Small intestine (tissue), 7 donors: ENCODE data around the gene EML2. TPM values are rescaled to one million over a fixed set of nuclear protein-coding genes. Genes with fewer than 3 reads are reported as not detected.
A peak's percentile ranks its signal among the peaks of the same experiment; 100 is the strongest.

Experiments
- DNase-seq, 2 donors: peaks; one replicate each; pipeline versions ENCODE4 v3.0.0 to v3.0.0-alpha.2; 2013
- FAIRE-seq: peaks from 2 replicates; lab custom pipeline; 2012; peaks lifted over from hg19 to GRCh38; lab: Jason Lieb, UNC
- H3K27ac ChIP-seq, 3 donors: one replicate each; pipeline ENCODE4 v1.5.1; 2013; ENCODE audit warnings: low read length in 2 of 3, mild to moderate bottlenecking in 2 of 3, control low read depth in 1 of 3, inconsistent platforms in 1 of 3, low read depth in 1 of 3, moderate library complexity in 1 of 3
- H3K27me3 ChIP-seq, 3 donors: one replicate each; pipeline ENCODE4 v1.6.1; 2013; ENCODE audit warnings: low read length in 3 of 3, inconsistent platforms in 1 of 3; ENCODE audit not compliant: control insufficient read depth in 3 of 3, insufficient read depth in 3 of 3
- H3K36me3 ChIP-seq, 3 donors: one replicate each; pipeline ENCODE4 v1.6.1; 2013; ENCODE audit warnings: low read length in 3 of 3, inconsistent platforms in 1 of 3, low read depth in 1 of 3, mild to moderate bottlenecking in 1 of 3, moderate library complexity in 1 of 3; ENCODE audit not compliant: control insufficient read depth in 3 of 3, insufficient read depth in 2 of 3
- H3K4me1 ChIP-seq, 3 donors: one replicate each; pipeline ENCODE4 v1.6.1; 2013; ENCODE audit warnings: low read length in 2 of 3, inconsistent platforms in 1 of 3, low read depth in 1 of 3, mild to moderate bottlenecking in 1 of 3, moderate library complexity in 1 of 3; ENCODE audit not compliant: control insufficient read depth in 3 of 3, insufficient read depth in 2 of 3
- H3K4me3 ChIP-seq, 3 donors: one replicate each; pipeline ENCODE4 v1.5.1; 2013; ENCODE audit warnings: low read length in 3 of 3, control low read depth in 1 of 3, inconsistent platforms in 1 of 3, low read depth in 1 of 3, mild to moderate bottlenecking in 1 of 3, moderate library complexity in 1 of 3
- H3K9me3 ChIP-seq, 2 donors: one replicate each; pipeline ENCODE4 v1.6.1; 2013; ENCODE audit warnings: low read depth in 1 of 2, low read length in 1 of 2; ENCODE audit not compliant: control insufficient read depth in 2 of 2, insufficient read depth in 1 of 2
- WGBS, 3 donors: extraction: QIAGEN DNeasy Blood & Tissue Kit; methylation state at CpG; one replicate each; pipeline ENCODE4 v1.1.7; 2013; 5-methylcytosine and 5-hydroxymethylcytosine counted together
- polyA plus RNA-seq, 4 donors: library from polyadenylated mRNA; stranded (reverse) in 3 of 4; unstranded in 1 of 4; fragments of 200-250 nt in 3 of 4; fragments of 120-200 nt in 1 of 4; gene quantifications; one replicate each; pipeline versions ENCODE4 v1.2.1 to v1.2.3, GENCODE V29; 2013
- donor health status: healthy with polysubstance abuse.
- donor health status: control.
- donor health status: control.
- donor health status: Bipolar disorder and iron deficiency.
- donor health status: healthy.

The EML2 gene
- polyA plus RNA-seq, 4 donors, result 18.9 to 39.9 (median 20.8) TPM

DNA sequence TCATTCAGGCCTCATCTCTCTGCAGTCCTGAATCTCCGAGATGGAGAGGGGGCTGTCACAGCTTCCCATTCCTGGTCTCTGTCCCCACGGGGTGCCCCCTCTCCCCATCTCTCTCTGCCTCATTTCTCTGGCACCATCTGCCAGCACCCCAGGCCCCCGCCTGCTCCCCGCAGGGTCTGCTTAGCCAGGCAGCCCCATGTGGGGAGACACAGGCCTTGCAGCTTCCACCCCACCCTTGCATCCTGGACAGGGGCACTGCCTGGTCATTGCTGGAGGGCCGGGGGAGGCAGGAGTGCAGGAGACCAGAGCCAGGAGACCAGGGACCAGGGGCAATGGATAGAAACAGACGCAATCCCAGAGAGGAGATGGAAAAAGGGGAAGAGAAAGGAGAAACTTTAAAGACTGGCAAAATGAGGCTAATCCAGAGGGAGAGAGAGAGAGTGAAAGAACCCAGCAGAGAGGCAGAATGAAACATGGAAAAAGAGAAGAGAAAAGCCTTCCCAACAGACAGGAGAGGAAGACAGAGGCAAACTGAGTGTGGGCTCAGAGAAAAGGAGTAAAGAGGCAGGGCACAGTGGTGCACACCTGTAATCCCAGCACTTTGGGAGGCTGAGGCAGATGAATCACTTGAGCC is 20.0 kb upstream of the EML2 start:
- peaks cover 0 to 21% (median 2%) of the 10 kb centered on the region in 3 donors for H3K27me3 ChIP-seq
- DNase-seq (no peak), FAIRE-seq (no peak)
- H3K36me3 ChIP-seq, result no peaks in the 10 kb centered on the region
- H3K27ac ChIP-seq, result no peak overlapping the region
- no peaks in the 10 kb centered on the region for H3K9me3 ChIP-seq
- 67 to 70% (median 67%) methylated on average over 6 of the region's 6 CpGs for WGBS, 3 donors
- peaks cover 0 to 4% (median 0%) of the 10 kb centered on the region in 3 donors for H3K4me1 ChIP-seq
- H3K4me3 ChIP-seq, result no peak overlapping the region

GRCh38 chr19:45657520-45658167 is 18.4 kb upstream of the EML2 start:
- no peak for FAIRE-seq
- H3K4me1 ChIP-seq, result peaks cover 0 to 4% (median 0%) of the 10 kb centered on the region in 3 donors
- 31 to 40% (median 33%) methylated on average over 14 of the region's 14 CpGs for WGBS, 3 donors
- no peaks in the 10 kb centered on the region for H3K9me3 ChIP-seq
- no peak overlapping the region for H3K4me3 ChIP-seq
- no peak overlapping the region for H3K27ac ChIP-seq
- no peaks in the 10 kb centered on the region for H3K36me3 ChIP-seq
- H3K27me3 ChIP-seq, result peaks cover 0 to 20% (median 2%) of the 10 kb centered on the region in 3 donors
- DNase-seq, result no peak

GRCh38 chr19:45655073-45655472 is 15.9 kb upstream of the EML2 start:
- peaks cover 0 to 11% (median 2%) of the 10 kb centered on the region in 3 donors for H3K27me3 ChIP-seq
- 43 to 94% (median 73%) methylated on average over 3 of the region's 3 CpGs for WGBS, 3 donors
- H3K4me1 ChIP-seq, result peaks cover 0 to 4% (median 0%) of the 10 kb centered on the region in 3 donors
- no peaks in the 10 kb centered on the region for H3K36me3 ChIP-seq
- H3K4me3 ChIP-seq, result no peak overlapping the region
- H3K27ac ChIP-seq, result no peak overlapping the region
- no peak for FAIRE-seq
- no peak for DNase-seq
- no peaks in the 10 kb centered on the region for H3K9me3 ChIP-seq

GRCh38 chr19:45653634-45654033 is 14.4 kb upstream of the EML2 start:
- WGBS, 3 donors, result 40 to 52% (median 45%) methylated on average over 5 of the region's 5 CpGs
- DNase-seq (no peak), FAIRE-seq (no peak)

GRCh38 chr19:45650722-45651121 is 11.5 kb upstream of the EML2 start:
- Histone ChIP-seq H3K36me3 (no peaks in the 10 kb centered on the region), H3K4me1 (peaks cover 0 to 4% (median 0%) of the 10 kb centered on the region in 3 donors), H3K27me3 (peaks cover 0 to 9% (median 0%) of the 10 kb centered on the region in 3 donors), H3K4me3 (no peak overlapping the region), H3K27ac (no peak overlapping the region), H3K9me3 (no peaks in the 10 kb centered on the region)
- FAIRE-seq, result no peak
- no peak for DNase-seq
- 63 to 77% (median 76%) methylated on average over 3 of the region's 3 CpGs for WGBS, 3 donors

More at GRCh38 chr19:45653634-45654033, 14.4 kb upstream of the EML2 start:
- no peak overlapping the region for H3K27ac ChIP-seq
- no peaks in the 10 kb centered on the region for H3K36me3 ChIP-seq
- no peak overlapping the region for H3K4me3 ChIP-seq
- H3K9me3 ChIP-seq, result no peaks in the 10 kb centered on the region
- peaks cover 0 to 4% (median 0%) of the 10 kb centered on the region in 3 donors for H3K4me1 ChIP-seq
- peaks cover 0 to 6% (median 2%) of the 10 kb centered on the region in 3 donors for H3K27me3 ChIP-seq

DNA sequence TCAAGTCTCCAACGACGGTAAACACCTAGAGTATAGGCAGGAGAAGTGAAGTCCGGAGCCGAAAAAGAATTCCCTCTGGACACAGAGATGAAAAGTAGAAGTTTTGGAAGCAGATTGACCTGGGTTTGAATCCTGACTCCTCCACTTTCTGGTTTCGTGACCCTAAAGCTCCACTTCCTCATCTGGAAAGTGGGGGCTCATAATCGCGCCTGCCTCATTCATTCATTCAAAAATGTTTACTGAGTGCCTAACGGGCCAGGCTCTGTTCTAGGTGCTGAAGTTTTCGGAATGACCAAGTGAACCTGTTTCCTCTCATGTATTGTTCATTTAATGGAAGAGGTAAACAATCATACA is 7.1 kb upstream of the EML2 start:
- H3K36me3 ChIP-seq, result no peaks in the 10 kb centered on the region
- FAIRE-seq (no peak), DNase-seq (no peak)
- peak overlapping the region in 1 of 3 donors; percentile 18 for H3K4me3 ChIP-seq
- no peaks in the 10 kb centered on the region for H3K9me3 ChIP-seq
- peaks cover 0 to 23% (median 0%) of the 10 kb centered on the region in 3 donors for H3K4me1 ChIP-seq
- 10 to 12% (median 11%) methylated on average over 9 of the region's 9 CpGs for WGBS, 3 donors
- H3K27ac ChIP-seq, result no peak overlapping the region
- peaks cover 0 to 38% (median 2%) of the 10 kb centered on the region in 3 donors for H3K27me3 ChIP-seq

GRCh38 chr19:45645631-45646344 is 6.6 kb upstream of the EML2 start:
- H3K4me3 ChIP-seq, result peak overlapping the region; percentile 10 to 25 (median 18)
- WGBS, 3 donors, result 1% methylated on average over 26 to 27 of the region's 27 CpGs
- peaks cover 0 to 28% (median under 1%) of the 10 kb centered on the region in 3 donors for H3K4me1 ChIP-seq
- no peaks in the 10 kb centered on the region for H3K36me3 ChIP-seq
- H3K27ac ChIP-seq, result peak overlapping the region in 1 of 3 donors; percentile 52
- FAIRE-seq (no peak), DNase-seq (peak; percentile 53 to 71)
- peaks cover 0 to 38% (median 2%) of the 10 kb centered on the region in 3 donors for H3K27me3 ChIP-seq
- H3K9me3 ChIP-seq, result no peaks in the 10 kb centered on the region

- DNase-seq (no peak), FAIRE-seq (no peak)
- Histone ChIP-seq H3K9me3 (no peaks in the 10 kb centered on the region), H3K4me1 (peaks cover 0 to 31% (median 2%) of the 10 kb centered on the region in 3 donors), H3K27me3 (peaks cover 0 to 38% (median 2%) of the 10 kb centered on the region in 3 donors), H3K36me3 (no peaks in the 10 kb centered on the region), H3K4me3 (peak overlapping the region in 2 of 3 donors; percentile 10 to 18), H3K27ac (peak overlapping the region in 1 of 3 donors; percentile 52)
- 3 to 16% (median 11%) methylated on average over 15 to 35 of the region's 35 CpGs for WGBS, 3 donors
These were observed 6.0 kb upstream of the EML2 start for GRCh38 chr19:45645068-45645630.
